Neural progenitor cell (in vitro differentiated cells): ENCODE data around the gene SLC25A45.
"Not testable (repeated sequence)": the region's sequence is repeated elsewhere in the genome, so short reads cannot be mapped to it uniquely, and the experiment has no call there.

Experiments
- EZH2 ChIP-seq: fragments of 200-600 bp; sonication (generic); IDR thresholded peaks from 2 replicates; pipeline ENCODE4 v1.6.1; 2017; ENCODE audit warnings: antibody characterized with exemption, mild to moderate bottlenecking, moderate library complexity
- EZH2phosphoT487 ChIP-seq: fragments of 200-600 bp; sonication (generic); IDR thresholded peaks from 2 replicates; pipeline ENCODE4 v1.6.1; 2017; ENCODE audit warnings: antibody characterized with exemption
- TF ChIP-seq, protein P1 (sequence below): fragments of 200-600 bp; sonication (generic); IDR thresholded peaks from 2 replicates; pipeline ENCODE4 v1.5.1; 2017; ENCODE audit warnings: antibody characterized with exemption, mild to moderate bottlenecking

DNA sequence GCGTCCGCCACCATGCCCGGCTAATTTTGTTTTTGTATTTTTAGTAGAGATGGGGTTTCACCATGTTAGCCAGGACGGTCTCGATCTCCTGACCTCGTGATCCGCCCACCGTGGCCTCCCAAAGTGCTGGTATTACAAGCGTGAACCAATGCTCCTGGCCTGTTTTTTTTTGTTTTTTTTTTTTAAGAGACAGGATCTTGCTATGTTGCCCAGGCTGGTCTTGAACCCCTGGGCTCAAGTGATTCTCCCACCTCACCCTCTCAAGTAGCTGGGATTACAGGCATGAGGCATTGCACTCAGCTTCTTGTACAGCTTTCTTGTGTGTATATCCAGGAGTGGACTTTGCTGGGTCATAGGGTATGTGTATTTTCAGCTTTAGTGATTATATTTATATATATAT is 49.9 kb downstream of the SLC25A45 start:
- TF ChIP-seq, protein P1, sequence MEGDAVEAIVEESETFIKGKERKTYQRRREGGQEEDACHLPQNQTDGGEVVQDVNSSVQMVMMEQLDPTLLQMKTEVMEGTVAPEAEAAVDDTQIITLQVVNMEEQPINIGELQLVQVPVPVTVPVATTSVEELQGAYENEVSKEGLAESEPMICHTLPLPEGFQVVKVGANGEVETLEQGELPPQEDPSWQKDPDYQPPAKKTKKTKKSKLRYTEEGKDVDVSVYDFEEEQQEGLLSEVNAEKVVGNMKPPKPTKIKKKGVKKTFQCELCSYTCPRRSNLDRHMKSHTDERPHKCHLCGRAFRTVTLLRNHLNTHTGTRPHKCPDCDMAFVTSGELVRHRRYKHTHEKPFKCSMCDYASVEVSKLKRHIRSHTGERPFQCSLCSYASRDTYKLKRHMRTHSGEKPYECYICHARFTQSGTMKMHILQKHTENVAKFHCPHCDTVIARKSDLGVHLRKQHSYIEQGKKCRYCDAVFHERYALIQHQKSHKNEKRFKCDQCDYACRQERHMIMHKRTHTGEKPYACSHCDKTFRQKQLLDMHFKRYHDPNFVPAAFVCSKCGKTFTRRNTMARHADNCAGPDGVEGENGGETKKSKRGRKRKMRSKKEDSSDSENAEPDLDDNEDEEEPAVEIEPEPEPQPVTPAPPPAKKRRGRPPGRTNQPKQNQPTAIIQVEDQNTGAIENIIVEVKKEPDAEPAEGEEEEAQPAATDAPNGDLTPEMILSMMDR = not testable (repeated sequence)
- TF ChIP-seq EZH2, EZH2phosphoT487: not testable (repeated sequence)
